ENCODE measurements around the gene PITPNC1.

The PITPNC1 gene

DNA sequence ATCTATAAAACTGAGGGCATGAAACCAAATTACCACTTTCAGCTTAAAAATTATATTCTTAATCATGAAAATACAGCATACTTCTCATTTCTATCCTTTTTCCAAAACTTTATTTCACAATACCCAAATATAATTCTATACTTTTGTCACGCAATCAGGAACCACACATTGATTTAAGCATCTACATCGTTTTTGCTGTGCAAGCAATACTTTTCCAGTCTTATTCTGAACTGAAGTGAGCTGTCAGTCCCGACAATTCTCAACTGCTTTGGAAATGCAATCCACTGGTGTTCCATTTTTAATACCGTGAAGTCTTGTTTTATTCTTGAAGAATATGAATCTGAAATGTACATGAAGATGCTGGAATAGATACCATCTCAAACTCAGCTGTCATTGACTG, 280.5 kb downstream of the PITPNC1 start:
- in situ Hi-C loops (cut with HindIII; ENCODE audit: low pct_unique_long_range_greater_than_20kb, low sequenced_read_pairs): no loop called here
- TF ChIP-seq JUND (IDR thresholded peaks at IDR 0.05; ENCODE audit: low read depth): no peak
- DNase-seq (ENCODE audit: low read depth in 1 of 2, low spot score in 1 of 2): no peak

DNA sequence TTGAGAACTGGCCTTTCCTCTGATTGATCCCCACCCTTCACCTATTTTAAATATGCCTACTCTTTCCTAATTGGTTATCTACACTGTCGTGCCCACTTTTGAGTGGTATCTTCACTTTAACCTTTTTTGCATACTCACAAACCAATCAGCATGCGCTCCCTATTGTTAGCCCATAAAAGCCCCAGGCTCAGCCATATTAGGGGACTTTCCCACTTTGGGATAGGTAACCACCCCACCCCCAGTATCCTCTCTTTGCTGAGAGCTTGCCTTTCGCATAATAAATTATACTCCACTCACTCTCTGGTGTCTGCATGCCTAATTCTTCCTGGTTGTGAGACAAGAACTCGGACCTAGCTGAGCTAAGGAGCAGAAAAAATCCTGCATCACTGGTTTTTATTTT, 281.2 kb downstream of the PITPNC1 start:
- in situ Hi-C loops (cut with HindIII; ENCODE audit: low pct_unique_long_range_greater_than_20kb, low sequenced_read_pairs): no loop called here
- DNase-seq (ENCODE audit: low read depth in 1 of 2, low spot score in 1 of 2): no peak
- no peak for TF ChIP-seq JUND (IDR thresholded peaks at IDR 0.05; ENCODE audit: low read depth)

DNA sequence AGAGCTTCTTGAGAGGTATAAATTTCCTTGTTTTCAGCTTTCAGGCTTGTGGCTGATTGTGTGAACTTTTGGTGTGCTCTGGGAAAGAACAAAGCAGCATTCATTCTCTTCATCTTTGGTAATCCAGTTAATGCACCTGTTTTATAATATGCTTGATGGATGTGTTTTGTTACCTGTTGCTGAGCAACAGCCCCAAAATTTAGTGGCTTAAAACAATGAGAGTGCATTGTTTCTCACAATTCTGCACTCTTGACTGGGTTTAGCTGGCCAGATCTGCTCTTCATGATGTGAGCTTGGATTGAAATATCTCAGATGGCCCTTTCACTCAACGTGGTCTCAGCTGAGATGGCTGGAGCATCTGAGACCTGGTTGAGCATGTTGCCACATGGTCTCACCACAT, 281.9 kb downstream of the PITPNC1 start:
- no peak for DNase-seq (ENCODE audit: low read depth in 1 of 2, low spot score in 1 of 2)
- no peak for TF ChIP-seq JUND (IDR thresholded peaks at IDR 0.05; ENCODE audit: low read depth)
- in situ Hi-C loops (cut with HindIII; ENCODE audit: low pct_unique_long_range_greater_than_20kb, low sequenced_read_pairs): no loop called here

DNA sequence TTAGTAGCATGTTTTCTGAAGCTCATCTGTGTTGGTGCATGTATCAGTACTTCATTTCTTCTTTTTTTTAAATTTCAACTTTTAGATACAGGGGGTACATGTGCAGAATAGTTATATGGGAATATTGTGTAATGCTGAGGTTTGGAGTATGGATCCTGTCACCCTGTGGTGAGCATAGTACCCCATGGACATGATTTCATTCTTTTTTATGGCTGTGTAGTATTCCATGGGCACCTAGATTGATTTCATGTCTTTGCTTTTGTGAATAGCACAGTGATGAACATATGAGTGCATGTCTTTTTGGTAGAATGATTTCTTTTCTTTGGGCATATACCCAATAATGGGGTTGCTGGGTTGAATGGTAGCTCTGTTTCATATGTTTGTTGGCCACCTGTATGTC, 285.6 kb downstream of the PITPNC1 start:
- no peak for TF ChIP-seq JUND (IDR thresholded peaks at IDR 0.05; ENCODE audit: low read depth)
- in situ Hi-C loops (cut with HindIII; ENCODE audit: low pct_unique_long_range_greater_than_20kb, low sequenced_read_pairs): no loop called here
- DNase-seq (ENCODE audit: low read depth in 1 of 2, low spot score in 1 of 2): no peak

DNA sequence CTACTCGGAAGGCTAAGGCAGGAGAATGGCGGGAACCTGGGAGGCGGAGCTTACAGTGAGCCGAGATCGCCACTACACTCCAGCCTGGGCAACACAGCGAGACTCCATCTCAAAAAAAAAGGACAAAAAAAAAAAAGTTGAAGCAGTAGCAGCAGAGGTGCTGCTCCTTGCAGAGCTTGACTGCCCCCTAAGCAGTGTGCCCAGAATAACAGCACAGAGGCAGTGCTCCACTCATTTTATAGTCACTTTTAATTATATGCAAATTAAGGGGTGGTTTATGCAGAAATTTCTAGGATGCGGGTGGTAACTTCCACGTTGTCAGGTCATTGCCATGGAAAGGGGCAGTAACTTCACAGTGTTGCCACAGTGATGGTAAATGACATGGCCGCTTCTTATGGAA, 286.4 kb downstream of the PITPNC1 start:
- peak in 1 of 2 experiments; percentile 23 for DNase-seq (ENCODE audit: low read depth in 1 of 2, low spot score in 1 of 2)
- in situ Hi-C loops (cut with HindIII; ENCODE audit: low pct_unique_long_range_greater_than_20kb, low sequenced_read_pairs): no loop called here
- no peak for TF ChIP-seq JUND (IDR thresholded peaks at IDR 0.05; ENCODE audit: low read depth)

DNA sequence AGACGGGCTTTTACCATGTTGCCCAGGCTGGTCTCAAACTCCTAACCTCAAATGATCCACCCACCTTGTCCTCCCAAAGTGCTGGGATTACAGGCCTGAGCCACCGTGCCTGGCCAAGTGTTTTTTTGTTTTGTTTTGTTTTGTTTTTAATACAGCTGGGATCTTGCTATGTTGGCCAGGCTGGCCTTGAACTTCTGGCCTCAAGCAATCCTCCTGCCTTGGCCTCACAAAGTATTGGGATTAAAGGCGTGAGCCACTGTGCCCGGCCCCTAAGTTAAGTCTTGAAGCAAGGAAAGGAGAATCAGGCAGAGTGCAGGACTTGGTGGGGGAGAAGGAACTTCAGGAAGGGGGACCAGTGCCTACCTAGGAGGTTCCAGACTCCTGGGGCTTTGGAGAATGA, 288.9 kb downstream of the PITPNC1 start:
- in situ Hi-C loops (cut with HindIII; ENCODE audit: low pct_unique_long_range_greater_than_20kb, low sequenced_read_pairs): no loop called here
- no peak for TF ChIP-seq JUND (IDR thresholded peaks at IDR 0.05; ENCODE audit: low read depth)
- no peak for DNase-seq (ENCODE audit: low read depth in 1 of 2, low spot score in 1 of 2)

DNA sequence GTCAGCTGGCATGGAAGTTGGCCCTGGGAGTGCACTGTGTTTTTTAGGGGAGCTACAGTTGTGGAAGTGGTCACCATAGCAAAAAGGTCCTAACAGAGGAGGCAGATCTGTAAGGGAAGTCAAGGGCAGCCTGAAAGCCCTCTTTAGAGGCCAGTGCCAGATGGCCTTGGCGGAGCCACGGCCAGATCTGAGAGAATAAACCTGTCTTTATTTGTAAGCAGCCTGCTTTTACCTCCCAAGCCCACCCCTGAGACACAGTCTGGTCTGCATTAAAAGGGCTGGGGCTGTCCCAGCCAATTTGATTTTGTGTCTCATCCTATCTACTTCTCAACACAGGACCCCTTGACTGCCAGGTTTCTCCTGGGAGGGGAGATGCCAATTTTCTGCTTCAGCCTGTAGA, 289.6 kb downstream of the PITPNC1 start:
- no peak for DNase-seq (ENCODE audit: low read depth in 1 of 2, low spot score in 1 of 2)
- in situ Hi-C loops (cut with HindIII; ENCODE audit: low pct_unique_long_range_greater_than_20kb, low sequenced_read_pairs): no loop called here
- no peak for TF ChIP-seq JUND (IDR thresholded peaks at IDR 0.05; ENCODE audit: low read depth)

DNA sequence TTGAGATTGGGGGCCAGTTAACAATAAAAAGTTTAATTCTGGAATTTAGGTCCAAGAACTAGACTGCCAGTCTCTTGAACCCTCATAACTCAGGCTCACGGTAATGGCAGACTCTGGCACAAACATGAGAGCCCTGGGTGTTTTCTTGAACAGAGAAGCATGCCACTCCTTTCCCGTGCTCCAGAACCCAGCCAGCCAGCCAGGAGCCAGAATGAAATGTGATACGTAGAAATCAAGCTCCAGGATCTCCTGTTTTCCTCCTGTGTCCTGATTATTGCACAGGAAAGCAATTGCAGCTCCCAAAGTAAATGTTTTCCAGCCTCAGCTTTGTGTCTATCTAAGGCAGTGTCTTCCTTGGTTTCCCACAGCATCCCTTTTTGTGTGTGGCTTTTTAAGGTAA, 294.4 kb downstream of the PITPNC1 start:
- in situ Hi-C loops (cut with HindIII; ENCODE audit: low pct_unique_long_range_greater_than_20kb, low sequenced_read_pairs): no loop called here
- peak in 1 of 2 experiments; percentile 30 for DNase-seq (ENCODE audit: low read depth in 1 of 2, low spot score in 1 of 2)
- TF ChIP-seq JUND (IDR thresholded peaks at IDR 0.05; ENCODE audit: low read depth): no peak

DNA sequence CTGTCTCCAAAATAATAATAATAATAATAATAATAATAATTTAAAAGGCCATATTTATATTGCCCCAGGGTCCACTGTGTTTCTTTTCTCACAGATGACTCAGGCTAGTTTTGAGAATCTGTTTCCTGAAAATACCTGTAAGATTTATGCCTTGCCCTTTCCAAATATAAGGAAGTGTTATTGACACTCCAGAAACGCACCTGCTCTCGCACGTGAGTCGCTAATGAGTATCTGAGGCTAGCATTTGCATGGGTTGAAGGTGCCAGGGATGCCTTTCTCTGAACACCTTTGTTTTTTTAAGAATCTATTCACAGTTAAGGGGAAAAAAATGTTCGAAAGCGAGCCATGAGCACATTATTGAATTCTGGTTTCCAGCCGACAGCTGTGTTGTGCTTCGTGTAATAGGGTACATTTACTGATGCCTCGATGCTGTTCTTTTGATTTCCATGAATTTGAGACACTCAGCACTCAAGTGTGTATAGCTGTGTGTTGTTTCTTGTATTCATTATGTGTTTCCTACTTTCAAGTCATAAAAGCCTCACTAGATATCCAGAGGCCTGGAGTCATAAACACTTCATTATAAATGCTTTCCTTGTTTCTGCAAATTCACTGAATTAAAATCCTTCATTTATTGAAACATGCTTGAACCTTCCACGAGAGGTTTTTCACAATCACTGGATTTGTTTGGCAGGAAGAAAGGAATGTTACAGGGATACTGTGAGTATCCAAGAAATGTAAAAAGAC, 295.7 kb downstream of the PITPNC1 start:
- TF ChIP-seq JUND (IDR thresholded peaks at IDR 0.05; ENCODE audit: low read depth): no peak
- no peak for DNase-seq (ENCODE audit: low read depth in 1 of 2, low spot score in 1 of 2)
- in situ Hi-C loops (cut with HindIII; ENCODE audit: low pct_unique_long_range_greater_than_20kb, low sequenced_read_pairs): no loop called here

DNA sequence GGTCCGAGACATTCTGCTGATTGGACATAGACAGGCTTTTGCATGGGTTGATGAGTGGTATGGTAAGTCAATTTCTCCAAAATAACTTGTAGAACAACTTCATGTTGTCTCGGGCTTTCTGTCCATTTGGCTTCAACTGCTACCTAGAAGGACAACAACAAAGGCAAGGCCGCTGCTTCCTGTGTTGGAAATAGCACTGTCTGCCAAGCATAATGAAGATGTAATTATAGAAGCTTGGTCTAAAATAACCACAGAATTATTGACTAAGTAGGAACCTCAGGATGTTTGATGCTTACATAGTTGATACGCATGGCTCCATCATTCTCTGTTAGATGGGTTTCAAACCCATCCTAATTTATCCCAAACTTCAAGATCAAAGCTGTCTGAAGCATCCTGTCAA, 298.4 kb downstream of the PITPNC1 start:
- no peak for TF ChIP-seq JUND (IDR thresholded peaks at IDR 0.05; ENCODE audit: low read depth)
- in situ Hi-C loops (cut with HindIII; ENCODE audit: low pct_unique_long_range_greater_than_20kb, low sequenced_read_pairs): no loop called here
- DNase-seq (ENCODE audit: low read depth in 1 of 2, low spot score in 1 of 2): no peak

DNA sequence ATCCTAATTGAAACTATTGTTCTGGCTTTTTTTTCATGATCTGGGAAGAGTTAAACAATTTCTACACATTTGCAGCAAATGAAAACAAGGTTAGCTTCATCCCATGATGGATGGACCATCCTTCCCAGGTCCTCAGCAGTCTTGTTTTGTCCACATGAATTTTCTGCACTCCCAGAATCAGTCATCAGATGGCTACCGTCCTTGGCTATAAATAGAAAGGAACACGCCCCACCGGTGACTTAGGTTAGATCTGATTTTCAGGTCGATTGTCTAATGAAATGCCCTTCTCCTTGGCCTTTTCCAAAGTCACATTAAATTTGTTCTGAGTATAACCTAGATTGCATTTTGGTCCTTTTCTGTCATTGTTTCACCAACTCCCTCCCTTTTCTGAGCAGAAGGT, 299.2 kb downstream of the PITPNC1 start:
- in situ Hi-C loops (cut with HindIII; ENCODE audit: low pct_unique_long_range_greater_than_20kb, low sequenced_read_pairs): no loop called here
- DNase-seq (ENCODE audit: low read depth in 1 of 2, low spot score in 1 of 2): no peak
- TF ChIP-seq JUND (IDR thresholded peaks at IDR 0.05; ENCODE audit: low read depth): no peak

DNA sequence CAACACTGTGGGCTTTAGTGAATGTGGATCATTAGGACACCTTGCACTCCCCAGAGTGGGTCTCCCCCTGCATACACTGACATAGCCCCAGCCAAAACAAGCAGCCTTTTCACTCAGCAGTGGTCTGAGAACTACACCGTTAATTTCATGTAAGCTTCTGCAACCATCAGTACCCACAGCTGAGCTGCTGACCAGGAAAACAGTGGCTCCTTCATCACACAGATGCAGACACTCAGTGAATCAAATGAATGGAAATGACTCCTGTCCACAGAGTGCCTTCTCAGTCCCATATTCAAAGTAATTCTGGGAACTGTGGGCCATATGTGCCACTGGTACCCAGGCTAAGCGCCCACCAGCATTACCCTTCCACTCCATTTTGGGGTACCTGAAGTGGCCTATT, 301.3 kb downstream of the PITPNC1 start:
- no peak for DNase-seq (ENCODE audit: low read depth in 1 of 2, low spot score in 1 of 2)
- in situ Hi-C loops (cut with HindIII; ENCODE audit: low pct_unique_long_range_greater_than_20kb, low sequenced_read_pairs): no loop called here
- no peak for TF ChIP-seq JUND (IDR thresholded peaks at IDR 0.05; ENCODE audit: low read depth)

DNA sequence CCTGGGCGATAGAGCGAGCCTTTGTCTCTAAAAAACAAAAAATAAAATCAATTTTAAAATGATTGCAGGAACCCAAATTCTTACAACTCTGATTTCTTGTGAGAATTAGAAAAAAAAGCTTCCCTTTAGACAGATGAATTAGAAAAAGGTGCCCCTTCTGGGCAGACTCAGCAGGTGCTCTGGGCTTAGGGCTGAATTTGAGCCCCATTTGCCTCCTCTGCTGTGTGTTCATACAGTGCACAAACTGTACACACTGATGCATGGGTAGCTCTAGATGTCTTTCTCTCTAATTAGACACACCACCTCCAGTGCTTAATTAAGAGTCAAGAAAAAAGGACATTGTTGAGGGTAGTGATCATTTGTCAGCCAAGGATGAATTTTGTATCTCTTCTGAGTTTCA, 302.1 kb downstream of the PITPNC1 start:
- no peak for TF ChIP-seq JUND (IDR thresholded peaks at IDR 0.05; ENCODE audit: low read depth)
- DNase-seq (ENCODE audit: low read depth in 1 of 2, low spot score in 1 of 2): no peak
- in situ Hi-C loops (cut with HindIII; ENCODE audit: low pct_unique_long_range_greater_than_20kb, low sequenced_read_pairs): no loop called here

DNA sequence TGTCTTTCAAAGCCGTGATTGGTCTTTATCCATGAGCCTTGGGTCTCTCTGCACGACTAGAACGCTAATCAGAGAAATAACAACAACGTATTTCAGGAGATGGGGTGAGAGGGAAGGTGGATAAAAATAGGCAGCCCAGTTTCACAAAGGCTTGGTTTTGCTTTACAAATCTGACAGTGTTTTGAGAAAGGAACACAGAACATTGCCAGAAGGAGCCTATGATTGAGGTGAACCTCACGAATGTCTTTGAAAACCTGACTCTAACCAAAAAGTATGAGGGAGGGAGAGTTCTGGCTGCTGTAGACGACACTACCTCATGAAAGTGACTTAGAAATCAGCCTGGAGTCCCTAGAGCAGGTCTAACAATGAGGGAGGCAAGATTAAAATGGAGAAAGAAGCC, 302.6 kb downstream of the PITPNC1 start:
- in situ Hi-C loops (cut with HindIII; ENCODE audit: low pct_unique_long_range_greater_than_20kb, low sequenced_read_pairs): no loop called here
- no peak for DNase-seq (ENCODE audit: low read depth in 1 of 2, low spot score in 1 of 2)
- no peak for TF ChIP-seq JUND (IDR thresholded peaks at IDR 0.05; ENCODE audit: low read depth)

Measured in T47D (cell line).